Astrocyte (in vitro differentiated cells and primary cell): ENCODE data around the gene MAP4K4. TPM values are rescaled to one million over a fixed set of nuclear protein-coding genes. Genes with fewer than 3 reads are reported as not detected.

Source experiments
- DNase-seq: peaks from one replicate; pipeline ENCODE4 v3.0.0-alpha.2; 2010; ENCODE audit warnings: low read depth
- FAIRE-seq: peaks from 2 replicates; lab custom pipeline; 2011; peaks lifted over from hg19 to GRCh38; lab: Jason Lieb, UNC
- H2AFZ ChIP-seq: 2 replicates; pipeline ENCODE4 v1.6.0; 2012; ENCODE audit warnings: low read depth, low read length, inconsistent platforms
- H3K27ac ChIP-seq: 2 replicates; pipeline ENCODE4 v1.5.1; 2011; ENCODE audit warnings: low read depth, low read length, inconsistent platforms
- H3K27me3 ChIP-seq: 2 replicates; pipeline ENCODE4 v1.6.0; 2011; ENCODE audit warnings: low read length, inconsistent platforms; ENCODE audit not compliant: insufficient read depth
- H3K36me3 ChIP-seq: 2 replicates; pipeline ENCODE4 v1.5.1; 2011; ENCODE audit warnings: low read length, inconsistent platforms; ENCODE audit not compliant: insufficient read depth
- H3K4me1 ChIP-seq: 2 replicates; pipeline ENCODE4 v1.5.1; 2011; ENCODE audit warnings: low read length, inconsistent platforms; ENCODE audit not compliant: insufficient read depth
- H3K4me2 ChIP-seq: 2 replicates; pipeline ENCODE4 v1.6.0; 2012; ENCODE audit warnings: low read length, inconsistent platforms
- H3K4me3 ChIP-seq: 2 replicates; pipeline ENCODE4 v1.5.1; 2011; ENCODE audit warnings: low read depth, mild to moderate bottlenecking, low read length, inconsistent platforms; ENCODE audit not compliant: insufficient read depth
- H3K79me2 ChIP-seq: 2 replicates; pipeline ENCODE4 v1.6.0; 2012; ENCODE audit warnings: mild to moderate bottlenecking, low read length, inconsistent platforms; ENCODE audit not compliant: insufficient read depth
- H3K9ac ChIP-seq: 2 replicates; pipeline ENCODE4 v1.6.0; 2012; ENCODE audit warnings: mild to moderate bottlenecking, low read length, inconsistent platforms
- H3K9me3 ChIP-seq: 2 replicates; pipeline ENCODE4 v1.5.1; 2012; ENCODE audit warnings: low read depth, mild to moderate bottlenecking, low read length, inconsistent platforms; ENCODE audit not compliant: insufficient read depth
- H4K20me1 ChIP-seq: 2 replicates; pipeline ENCODE4 v1.6.0; 2012; ENCODE audit warnings: low read length, inconsistent platforms; ENCODE audit not compliant: insufficient read depth
- H3K27ac Mint-ChIP-seq: one replicate; pipeline ENCODE4 v1.8.0; 2021; ENCODE audit warnings: mild to moderate bottlenecking, mixed read lengths; ENCODE audit not compliant: unreplicated experiment
- H3K27me3 Mint-ChIP-seq: one replicate; pipeline ENCODE4 v1.8.0; 2021; ENCODE audit warnings: low read depth, mixed read lengths; ENCODE audit not compliant: unreplicated experiment
- H3K36me3 Mint-ChIP-seq: one replicate; pipeline ENCODE4 v1.8.0; 2021; ENCODE audit warnings: low read depth, mixed read lengths; ENCODE audit not compliant: unreplicated experiment
- H3K4me1 Mint-ChIP-seq: one replicate; pipeline ENCODE4 v1.8.0; 2021; ENCODE audit warnings: low read depth, mixed read lengths; ENCODE audit not compliant: unreplicated experiment
- H3K4me3 Mint-ChIP-seq: one replicate; pipeline ENCODE4 v1.8.0; 2021; ENCODE audit warnings: mild to moderate bottlenecking, moderate library complexity, mixed read lengths; ENCODE audit not compliant: unreplicated experiment
- H3K9me3 Mint-ChIP-seq: one replicate; pipeline ENCODE4 v1.8.0; 2021; ENCODE audit warnings: mild to moderate bottlenecking, mixed read lengths; ENCODE audit not compliant: unreplicated experiment
- EZH2 ChIP-seq: IDR thresholded peaks from 2 replicates; pipeline ENCODE4 v1.6.1; 2012; ENCODE audit warnings: mild to moderate bottlenecking, low read length, inconsistent platforms; ENCODE audit not compliant: insufficient read depth
- total RNA-seq: library from RNA; stranded (reverse); gene quantifications from 2 replicates; pipeline ENCODE4 v1.2.1, GENCODE V29; 2021
- TF ChIP-seq, protein P1 (sequence below): IDR thresholded peaks from 2 replicates; pipeline ENCODE4 v1.5.1; 2011; ENCODE audit warnings: low read depth, mild to moderate bottlenecking, inconsistent platforms, low read length, moderate library complexity; ENCODE audit not compliant: insufficient read depth

Gene MAP4K4
- total RNA-seq, 1 donor from 2014 or later = 231 TPM

GRCh38 chr2:101942851-101943250 is 245.3 kb downstream of the MAP4K4 start:
- Histone ChIP-seq H3K27me3 (no peaks in the 10 kb centered on the region), H3K9ac (no peak overlapping the region), H2AFZ (no peak overlapping the region), H3K79me2 (no peaks in the 10 kb centered on the region), H3K9me3 (no peaks in the 10 kb centered on the region), H3K4me3 (no peak overlapping the region), H4K20me1 (no peaks in the 10 kb centered on the region), H3K4me1 (no peaks in the 10 kb centered on the region), H3K4me2 (no peak overlapping the region), H3K27ac (no peak overlapping the region), H3K36me3 (no peaks in the 10 kb centered on the region)
- Mint-ChIP-seq H3K27ac (no peak overlapping the region), H3K27me3 (peaks cover 4% of the 10 kb centered on the region), H3K36me3 (no peaks in the 10 kb centered on the region), H3K4me1 (no peaks in the 10 kb centered on the region), H3K9me3 (peaks cover 8% of the 10 kb centered on the region), H3K4me3 (no peak overlapping the region)
- TF ChIP-seq, protein P1, sequence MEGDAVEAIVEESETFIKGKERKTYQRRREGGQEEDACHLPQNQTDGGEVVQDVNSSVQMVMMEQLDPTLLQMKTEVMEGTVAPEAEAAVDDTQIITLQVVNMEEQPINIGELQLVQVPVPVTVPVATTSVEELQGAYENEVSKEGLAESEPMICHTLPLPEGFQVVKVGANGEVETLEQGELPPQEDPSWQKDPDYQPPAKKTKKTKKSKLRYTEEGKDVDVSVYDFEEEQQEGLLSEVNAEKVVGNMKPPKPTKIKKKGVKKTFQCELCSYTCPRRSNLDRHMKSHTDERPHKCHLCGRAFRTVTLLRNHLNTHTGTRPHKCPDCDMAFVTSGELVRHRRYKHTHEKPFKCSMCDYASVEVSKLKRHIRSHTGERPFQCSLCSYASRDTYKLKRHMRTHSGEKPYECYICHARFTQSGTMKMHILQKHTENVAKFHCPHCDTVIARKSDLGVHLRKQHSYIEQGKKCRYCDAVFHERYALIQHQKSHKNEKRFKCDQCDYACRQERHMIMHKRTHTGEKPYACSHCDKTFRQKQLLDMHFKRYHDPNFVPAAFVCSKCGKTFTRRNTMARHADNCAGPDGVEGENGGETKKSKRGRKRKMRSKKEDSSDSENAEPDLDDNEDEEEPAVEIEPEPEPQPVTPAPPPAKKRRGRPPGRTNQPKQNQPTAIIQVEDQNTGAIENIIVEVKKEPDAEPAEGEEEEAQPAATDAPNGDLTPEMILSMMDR = no peak
- no peak for TF ChIP-seq EZH2
- no peak for DNase-seq
- FAIRE-seq = no peak

Other genes starting within 250 kb of the MAP4K4 start
- gene RFX8, start 222.6 kb upstream of the MAP4K4 start, total RNA-seq = not detected in 2 replicates